Left lung (tissue), 14 donors: ENCODE measurements around the gene RTCA. TPM values are rescaled to one million over a fixed set of nuclear protein-coding genes. Genes with fewer than 3 reads are reported as not detected.

Experiments
- ATAC-seq: fragments of 200-7000 bp; cut with Tn5 transposase; one replicate; pipeline ENCODE4 v1.9.1; 2020; ENCODE audit warnings: moderate library complexity
- DNase-seq, 4 donors: peaks; one replicate each; pipeline ENCODE4 v3.0.0-alpha.2; 2013 to 2020
- H3K27ac ChIP-seq, 2 donors: fragments of 200-600 bp; sonication (generic) in 1 of 2; one replicate each; pipeline versions ENCODE4 v1.5.0 to v1.8.0; 2020 to 2021
- H3K27me3 ChIP-seq, 2 donors: fragments of 200-600 bp; sonication (generic) in 1 of 2; one replicate each; pipeline versions ENCODE4 v1.5.0 to v1.8.0; 2020 to 2021
- H3K36me3 ChIP-seq, 2 donors: fragments of 200-600 bp; sonication (generic) in 1 of 2; one replicate each; pipeline versions ENCODE4 v1.5.0 to v1.8.0; 2020 to 2021
- H3K4me1 ChIP-seq, 2 donors: fragments of 200-600 bp; one replicate each; pipeline ENCODE4 v1.8.0; 2021
- H3K4me3 ChIP-seq, 2 donors: fragments of 200-600 bp; sonication (generic) in 1 of 2; one replicate each; pipeline versions ENCODE4 v1.5.0 to v1.8.0; 2020 to 2021; ENCODE audit warnings: mild to moderate bottlenecking in 1 of 2
- H3K9me3 ChIP-seq, 2 donors: fragments of 200-600 bp; sonication (generic) in 1 of 2; one replicate each; pipeline versions ENCODE4 v1.5.0 to v1.8.0; 2020 to 2021
- CTCF ChIP-seq, 2 donors: fragments of 200-600 bp; sonication (generic) in 1 of 2; IDR thresholded peaks; one replicate each; pipeline versions ENCODE4 v1.5.0 to v1.8.0; 2021; ENCODE audit warnings: antibody characterized with exemption in 2 of 2
- intact Hi-C, 2 donors: fragments of 100-400 bp; cut with DNase I; formaldehyde crosslinking; loops; one replicate each; pipeline versions ENCODE4 v1.11.2 to v1.14.2; 2022
- long read RNA-seq, 12 donors: library from polyadenylated mRNA in 2 of 12; unstranded in 2 of 12; transcript quantifications; one replicate each; pipeline ENCODE4 v2.0.0 and lab custom pipeline, GENCODE V29; 2019 to 2026
- polyA plus RNA-seq, 6 donors: library from polyadenylated mRNA; unstranded; fragments of 120-200 nt; gene quantifications; one replicate each; pipeline ENCODE4 v1.2.1, GENCODE V29; 2013; ENCODE audit not compliant: insufficient read length in 6 of 6
- total RNA-seq, 2 donors: library from RNA; stranded (reverse); fragmentation: NEBNext Ultra II Directional; extraction: Animal tissue kit (Norgen Biotek cat#: 25700); gene quantifications; one replicate each; pipeline ENCODE4 v1.2.1, GENCODE V29; 2021
- donor health status: DM: no; HTN: yes; CAD: no.
- donor health status: DM: no; HTN: no; CAD: no.

Gene RTCA
- 10 to 100 TPM; 37.1 to 38.7 TPM for total RNA-seq
- polyA plus RNA-seq = 10 to 100 TPM; 26.7 to 31.4 (median 31.2) TPM
- long read RNA-seq, donor 1, partial matches to known transcripts = 11 of 17 reads
- long read RNA-seq, donor 1, other reads (novel, unspliced or antisense) = 0 of 17 reads
- long read RNA-seq, donor 2, transcript RTCA-203 (11 exons, 2,535 nt) = major isoform, 10 of 16 reads
- long read RNA-seq, donor 2, partial matches to known transcripts = 5 of 16 reads
- long read RNA-seq, donor 2, other reads (novel, unspliced or antisense) = 0 of 16 reads
- long read RNA-seq, donor 3, transcript RTCA-203 (11 exons, 2,535 nt) = major isoform, 5 of 5 reads
- long read RNA-seq, donor 3, partial matches to known transcripts = 0 of 5 reads
- long read RNA-seq, donor 3, other reads (novel, unspliced or antisense) = 0 of 5 reads
- long read RNA-seq, donor 4, transcript RTCA-203 (11 exons, 2,535 nt) = major isoform, 29 of 34 reads
- long read RNA-seq, donor 4, partial matches to known transcripts = 3 of 34 reads
- long read RNA-seq, donor 4, other reads (novel, unspliced or antisense) = 2 of 34 reads
- long read RNA-seq, donor 5, partial matches to known transcripts = 5 of 7 reads
- long read RNA-seq, donor 5, other reads (novel, unspliced or antisense) = 0 of 7 reads
- long read RNA-seq, donor 6, transcript RTCA-203 (11 exons, 2,535 nt) = major isoform, 6 of 21 reads
- long read RNA-seq, donor 6, partial matches to known transcripts = 13 of 21 reads
- long read RNA-seq, donor 6, other reads (novel, unspliced or antisense) = 0 of 21 reads
- long read RNA-seq, donor 7, partial matches to known transcripts = 0 of 1 reads
- long read RNA-seq, donor 7, other reads (novel, unspliced or antisense) = 0 of 1 reads
- long read RNA-seq, donor 8, partial matches to known transcripts = 0 of 3 reads
- long read RNA-seq, donor 8, other reads (novel, unspliced or antisense) = 0 of 3 reads
- long read RNA-seq, donor 9 = 0 reads
- long read RNA-seq, donor 10, transcript RTCA-203 (11 exons, 2,535 nt) = major isoform, 14 of 17 reads
- long read RNA-seq, donor 10, partial matches to known transcripts = 0 of 17 reads
- long read RNA-seq, donor 10, other reads (novel, unspliced or antisense) = 3 of 17 reads
- long read RNA-seq, donor 11, transcript RTCA-203 (11 exons, 2,535 nt) = major isoform, 14 of 38 reads
- long read RNA-seq, donor 11, partial matches to known transcripts = 24 of 38 reads
- long read RNA-seq, donor 11, other reads (novel, unspliced or antisense) = 0 of 38 reads
- long read RNA-seq, donor 12, partial matches to known transcripts = 0 of 5 reads
- long read RNA-seq, donor 12, other reads (novel, unspliced or antisense) = 0 of 5 reads

- Histone ChIP-seq H3K27me3 (no peaks in the 10 kb centered on the region), H3K27ac (peak within 1 kb of the TSS; percentile 88 to 89), H3K9me3 (no peaks in the 10 kb centered on the region), H3K36me3 (peaks cover 0 to 39% of the 10 kb centered on the region in 2 donors), H3K4me1 (peaks cover 20 to 34% of the 10 kb centered on the region in 2 donors), H3K4me3 (peak within 1 kb of the TSS; percentile 68 to 90)
- DNase-seq (peak; percentile 91 to 100 (median 98)), ATAC-seq (peak; percentile 99)
- intact Hi-C loops = no loop called here
- TF ChIP-seq CTCF (IDR thresholded peaks at IDR 0.05) = no peak
These were observed at the start of gene RTCA for GRCh38 chr1:100265931-100266740. TSS of gene RTCA (plus strand) at chr1:100266216. CDS start at chr1:100266376, 160 bp downstream.

GRCh38 chr1:100217834-100218233, 48.2 kb upstream of the RTCA start:
- H3K36me3 ChIP-seq = peaks cover 0 to 43% of the 10 kb centered on the region in 2 donors
- H3K27ac ChIP-seq = no peak overlapping the region
- TF ChIP-seq CTCF (IDR thresholded peaks at IDR 0.05) = no peak
- no peak overlapping the region for H3K4me3 ChIP-seq
- ATAC-seq (peak; percentile 21), DNase-seq (no peak)
- H3K27me3 ChIP-seq = no peaks in the 10 kb centered on the region
- H3K4me1 ChIP-seq = no peaks in the 10 kb centered on the region
- no peaks in the 10 kb centered on the region for H3K9me3 ChIP-seq
- intact Hi-C loops = no loop called here

- no peak for ATAC-seq
- Histone ChIP-seq H3K4me3 (no peak overlapping the region), H3K4me1 (no peaks in the 10 kb centered on the region), H3K27me3 (no peaks in the 10 kb centered on the region), H3K9me3 (no peaks in the 10 kb centered on the region), H3K36me3 (peaks cover 0 to 27% of the 10 kb centered on the region in 2 donors), H3K27ac (no peak overlapping the region)
- no peak for TF ChIP-seq CTCF (IDR thresholded peaks at IDR 0.05)
- no peak for DNase-seq
- intact Hi-C loops = no loop called here
These were observed 46.6 kb upstream of the RTCA start for GRCh38 chr1:100219457-100219856.

- TF ChIP-seq CTCF (IDR thresholded peaks at IDR 0.05) = no peak
- Histone ChIP-seq H3K27me3 (no peaks in the 10 kb centered on the region), H3K9me3 (no peaks in the 10 kb centered on the region), H3K27ac (no peak overlapping the region), H3K4me3 (no peak overlapping the region), H3K36me3 (peaks cover 0 to 23% of the 10 kb centered on the region in 2 donors), H3K4me1 (no peaks in the 10 kb centered on the region)
- DNase-seq = no peak
- intact Hi-C loops = no loop called here
- ATAC-seq = no peak
These were observed 46.1 kb upstream of the RTCA start for GRCh38 chr1:100219883-100220282.
